Right atrium auricular region (tissue), 2 donors: Measurements from ENCODE around the gene APMAP. TPM values are rescaled to one million over a fixed set of nuclear protein-coding genes. Genes with fewer than 3 reads are reported as not detected.

Experiments
- DNase-seq: peaks from one replicate; pipeline ENCODE4 v3.0.0-alpha.2; 2019; ENCODE audit warnings: low spot score
- H3K27ac ChIP-seq, 2 donors: fragments of 200-600 bp; sonication (generic); 1 replicate in 1 of 2; 2 replicates in 1 of 2; pipeline ENCODE4 v1.5.1; 2016 to 2019
- H3K27me3 ChIP-seq, 2 donors: fragments of 200-600 bp; sonication (generic); one replicate each; pipeline versions ENCODE4 v1.5.1 to v1.6.0; 2017 to 2019
- H3K36me3 ChIP-seq: fragments of 200-600 bp; sonication (generic); one replicate; pipeline ENCODE4 v1.5.1; 2016
- H3K4me1 ChIP-seq, 2 donors: fragments of 200-600 bp; sonication (generic); one replicate each; pipeline versions ENCODE4 v1.5.1 to v1.6.0; 2017 to 2019
- H3K4me3 ChIP-seq, 2 donors: fragments of 200-600 bp; sonication (generic); 1 replicate in 1 of 2; 2 replicates in 1 of 2; pipeline ENCODE4 v1.5.1; 2017 to 2019; ENCODE audit warnings: mild to moderate bottlenecking in 1 of 2, moderate library complexity in 1 of 2
- H3K9me3 ChIP-seq, 2 donors: fragments of 200-600 bp; sonication (generic); one replicate each; pipeline ENCODE4 v1.5.1; 2019
- CTCF ChIP-seq, 2 donors: fragments of 200-600 bp; sonication (generic); IDR thresholded peaks; one replicate each; pipeline ENCODE4 v1.5.1; 2019; ENCODE audit warnings: antibody characterized with exemption in 2 of 2
- total RNA-seq, 2 donors: library from RNA; depleted of rRNA; stranded (reverse); fragments of >200 nt; gene quantifications; one replicate each; pipeline ENCODE4 v1.1.0, GENCODE V29; 2016

Gene APMAP
- total RNA-seq, 2 donors from 2014 or later: 30.3 to 30.5 TPM

GRCh38 chr20:25038103-25038410, 45.5 kb upstream of the APMAP start:
- Histone ChIP-seq H3K27me3 (no peaks in the 10 kb centered on the region), H3K27ac (peak overlapping the region; percentile 94 to 96), H3K4me3 (no peak overlapping the region), H3K4me1 (peaks cover 0 to 94% of the 10 kb centered on the region in 2 donors), H3K36me3 (no peaks in the 10 kb centered on the region), H3K9me3 (no peaks in the 10 kb centered on the region)
- no peak for TF ChIP-seq CTCF (IDR thresholded peaks at IDR 0.05)
- DNase-seq: no peak

DNA sequence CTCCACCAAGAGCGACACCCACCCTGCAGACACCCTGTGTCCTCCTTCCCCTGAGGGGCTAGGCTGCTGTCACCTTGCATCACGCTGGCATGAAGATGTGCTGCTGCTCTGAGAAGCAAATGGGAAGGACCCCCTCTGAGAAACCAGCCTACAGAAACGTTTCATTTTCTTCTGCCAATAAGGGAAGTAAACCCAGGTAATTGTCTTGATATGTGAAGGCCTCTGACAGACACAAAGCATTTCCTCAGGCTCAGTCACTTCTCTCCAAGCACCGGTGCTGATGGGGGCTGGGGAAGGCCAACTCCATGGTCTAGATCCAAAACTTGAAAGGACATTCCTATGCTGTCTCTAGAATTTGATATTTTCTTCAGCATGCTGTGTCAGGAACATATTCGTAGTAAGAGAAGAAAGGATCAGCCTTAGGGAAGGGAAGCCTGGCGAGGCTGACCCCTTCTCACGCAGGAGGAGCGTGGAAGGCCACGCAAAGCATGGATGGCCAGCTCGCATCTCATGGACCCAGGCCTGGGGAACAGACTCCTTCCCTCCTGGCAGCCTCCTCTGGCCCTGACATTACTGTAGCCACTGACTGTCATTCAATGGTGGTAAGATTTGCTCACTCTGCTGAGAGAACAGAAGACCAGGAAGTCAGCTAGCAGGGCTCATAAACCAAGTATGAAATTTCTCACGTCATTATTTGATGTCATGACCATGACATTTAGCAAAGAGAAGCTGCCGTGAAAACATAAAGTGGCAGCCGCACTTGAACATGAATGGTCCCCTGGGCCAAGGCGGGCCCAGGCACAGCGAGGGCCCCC, 44.9 kb upstream of the APMAP start:
- peaks cover 0 to 94% of the 10 kb centered on the region in 2 donors for H3K4me1 ChIP-seq
- no peak for TF ChIP-seq CTCF (IDR thresholded peaks at IDR 0.05)
- no peak overlapping the region for H3K4me3 ChIP-seq
- H3K36me3 ChIP-seq: no peaks in the 10 kb centered on the region
- no peak for DNase-seq
- H3K27me3 ChIP-seq: no peaks in the 10 kb centered on the region
- H3K9me3 ChIP-seq: no peaks in the 10 kb centered on the region
- H3K27ac ChIP-seq: peak overlapping the region; percentile 94 to 96

- H3K4me3 ChIP-seq: peak overlapping the region in 1 of 2 donors; percentile 9
- H3K4me1 ChIP-seq: peaks cover 0 to 93% of the 10 kb centered on the region in 2 donors
Measured at GRCh38 chr20:25036331-25036936, 43.9 kb upstream of the APMAP start.

DNA sequence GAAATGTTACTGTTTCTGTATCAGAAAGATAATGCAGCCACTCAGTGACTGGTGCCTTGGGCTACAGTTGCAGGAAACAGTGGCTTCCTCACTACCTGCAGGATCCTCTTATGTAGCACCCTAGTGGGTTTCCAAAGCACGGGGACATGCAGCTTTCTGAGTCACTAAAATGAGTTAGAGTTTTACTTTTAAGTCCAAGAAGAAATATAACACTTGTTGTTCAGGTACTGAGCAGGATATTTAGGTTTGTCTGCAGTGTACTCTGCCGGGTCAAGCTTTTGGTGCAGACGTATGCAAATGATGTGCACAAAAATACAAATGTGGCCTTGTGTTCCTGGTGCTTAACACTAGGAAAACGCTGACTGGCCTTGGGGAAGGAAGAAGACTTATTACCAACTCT, 43.4 kb upstream of the APMAP start:
- H3K4me3 ChIP-seq: peak overlapping the region in 1 of 2 donors; percentile 9
- DNase-seq: no peak
- H3K36me3 ChIP-seq: no peaks in the 10 kb centered on the region
- H3K27ac ChIP-seq: peak overlapping the region; percentile 66 to 94
- H3K4me1 ChIP-seq: peaks cover 0 to 89% of the 10 kb centered on the region in 2 donors
- no peaks in the 10 kb centered on the region for H3K9me3 ChIP-seq
- H3K27me3 ChIP-seq: no peaks in the 10 kb centered on the region
- no peak for TF ChIP-seq CTCF (IDR thresholded peaks at IDR 0.05)

More at GRCh38 chr20:25036331-25036936, 43.9 kb upstream of the APMAP start:
- Histone ChIP-seq H3K9me3 (no peaks in the 10 kb centered on the region), H3K27me3 (no peaks in the 10 kb centered on the region), H3K36me3 (no peaks in the 10 kb centered on the region), H3K27ac (peak overlapping the region; percentile 66 to 94)
- no peak for TF ChIP-seq CTCF (IDR thresholded peaks at IDR 0.05)
- DNase-seq: no peak

GRCh38 chr20:25033924-25034300, 41.4 kb upstream of the APMAP start:
- no peak for DNase-seq
- H3K4me3 ChIP-seq: no peak overlapping the region
- no peaks in the 10 kb centered on the region for H3K9me3 ChIP-seq
- H3K27me3 ChIP-seq: no peaks in the 10 kb centered on the region
- H3K27ac ChIP-seq: peak overlapping the region; percentile 68 to 71
- no peak for TF ChIP-seq CTCF (IDR thresholded peaks at IDR 0.05)
- H3K4me1 ChIP-seq: peaks cover 0 to 74% of the 10 kb centered on the region in 2 donors
- peaks cover 11% of the 10 kb centered on the region for H3K36me3 ChIP-seq
